ENCODE data around the gene HOXB5.
A peak's percentile ranks its signal among the peaks of the same experiment; 100 is the strongest.

HOXB5 gene

DNA sequence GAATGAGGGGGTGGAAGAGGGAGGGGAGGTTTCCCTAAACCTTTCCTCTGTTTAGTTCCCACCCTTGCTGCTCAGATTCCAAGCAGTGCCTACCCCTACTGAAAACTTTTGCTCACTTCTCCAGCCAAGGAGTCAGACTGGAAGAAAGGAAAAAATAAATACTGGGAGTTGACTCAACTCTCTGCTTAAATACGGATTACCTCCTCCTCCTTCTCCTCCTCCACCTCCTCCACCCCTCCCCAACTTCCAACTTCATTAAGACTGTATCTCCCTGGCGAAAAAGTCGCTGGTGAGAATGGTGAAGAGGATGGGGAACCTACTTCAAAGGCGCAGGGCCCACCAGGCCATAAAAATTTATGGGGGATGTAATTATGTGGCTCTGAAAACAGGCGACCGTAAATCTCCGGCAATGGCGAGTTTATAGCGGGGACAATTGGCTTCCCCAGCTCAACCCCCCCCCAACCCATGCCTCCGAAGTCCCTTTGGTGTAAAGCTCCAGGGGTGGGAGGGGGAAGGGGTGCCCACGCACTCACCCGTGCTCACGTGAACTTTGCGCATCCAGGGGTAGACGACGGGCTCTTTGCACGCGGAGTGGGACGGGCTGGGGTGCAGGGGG lies 16.1 kb downstream of the HOXB5 start:
- Histone ChIP-seq H3K4me1 (no peaks in the 10 kb centered on the region), H3K27me3 (ENCODE audit: control insufficient read depth, insufficient read depth, low read length) (no peaks in the 10 kb centered on the region), H3K9me3 (ENCODE audit: control insufficient read depth, low read length) (no peaks in the 10 kb centered on the region), H3K9ac (no peak overlapping the region), H3K4me2 (ENCODE audit: low read length) (peak overlapping the region; percentile 82), H3K79me2 (no peaks in the 10 kb centered on the region), H3K27ac (no peak overlapping the region), H3K4me3 (ENCODE audit: low read depth, low read length) (peak overlapping the region; percentile 59), H2AFZ (no peak overlapping the region), H3K36me3 (ENCODE audit: control insufficient read depth, insufficient read depth, low read length) (no peaks in the 10 kb centered on the region)
- TF ChIP-seq, protein P1, sequence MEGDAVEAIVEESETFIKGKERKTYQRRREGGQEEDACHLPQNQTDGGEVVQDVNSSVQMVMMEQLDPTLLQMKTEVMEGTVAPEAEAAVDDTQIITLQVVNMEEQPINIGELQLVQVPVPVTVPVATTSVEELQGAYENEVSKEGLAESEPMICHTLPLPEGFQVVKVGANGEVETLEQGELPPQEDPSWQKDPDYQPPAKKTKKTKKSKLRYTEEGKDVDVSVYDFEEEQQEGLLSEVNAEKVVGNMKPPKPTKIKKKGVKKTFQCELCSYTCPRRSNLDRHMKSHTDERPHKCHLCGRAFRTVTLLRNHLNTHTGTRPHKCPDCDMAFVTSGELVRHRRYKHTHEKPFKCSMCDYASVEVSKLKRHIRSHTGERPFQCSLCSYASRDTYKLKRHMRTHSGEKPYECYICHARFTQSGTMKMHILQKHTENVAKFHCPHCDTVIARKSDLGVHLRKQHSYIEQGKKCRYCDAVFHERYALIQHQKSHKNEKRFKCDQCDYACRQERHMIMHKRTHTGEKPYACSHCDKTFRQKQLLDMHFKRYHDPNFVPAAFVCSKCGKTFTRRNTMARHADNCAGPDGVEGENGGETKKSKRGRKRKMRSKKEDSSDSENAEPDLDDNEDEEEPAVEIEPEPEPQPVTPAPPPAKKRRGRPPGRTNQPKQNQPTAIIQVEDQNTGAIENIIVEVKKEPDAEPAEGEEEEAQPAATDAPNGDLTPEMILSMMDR (IDR thresholded peaks at IDR 0.05), result no peak

DNA sequence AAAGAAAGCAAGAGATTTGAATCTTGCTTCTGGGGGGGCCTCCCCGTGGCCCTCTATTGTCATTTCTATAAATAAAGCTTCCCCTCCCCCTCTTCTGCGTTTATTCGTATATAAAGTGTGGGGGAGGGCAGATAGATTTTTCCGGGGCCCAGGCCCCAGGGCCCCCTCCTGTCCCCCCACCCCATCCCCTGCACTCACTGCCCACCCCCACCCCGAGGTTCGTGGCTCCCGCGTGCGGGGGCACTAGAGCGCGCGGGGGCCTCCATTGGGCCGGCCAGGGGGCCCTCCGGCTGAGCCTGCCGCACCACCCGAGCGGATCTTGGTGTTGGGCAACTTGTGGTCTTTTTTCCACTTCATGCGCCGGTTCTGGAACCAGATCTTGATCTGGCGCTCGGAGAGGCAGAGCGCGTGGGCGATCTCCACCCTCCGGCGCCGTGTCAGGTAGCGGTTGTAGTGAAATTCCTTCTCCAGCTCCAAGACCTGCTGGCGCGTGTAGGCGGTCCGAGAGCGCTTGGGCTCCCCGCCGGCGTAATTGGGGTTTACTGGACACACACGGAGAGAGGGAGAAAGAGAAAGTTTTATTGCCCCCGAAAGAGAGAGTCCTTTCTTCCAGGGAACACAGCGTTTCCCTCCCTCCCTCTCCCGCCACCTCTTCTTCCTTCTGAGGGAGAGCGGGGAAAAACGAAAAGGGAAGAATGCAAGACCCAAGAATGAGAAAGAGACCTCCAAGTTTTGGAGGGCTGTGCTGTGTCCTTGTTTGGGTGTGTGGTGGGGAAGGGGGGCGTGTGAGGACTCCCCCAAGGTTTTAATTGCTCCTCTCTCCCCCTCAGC lies 16.9 kb downstream of the HOXB5 start:
- H3K27ac ChIP-seq, result no peak overlapping the region
- peak overlapping the region; percentile 59 for H3K4me3 ChIP-seq (ENCODE audit: low read depth, low read length)
- no peaks in the 10 kb centered on the region for H3K79me2 ChIP-seq
- TF ChIP-seq, protein P1 (IDR thresholded peaks at IDR 0.05), result no peak
- no peaks in the 10 kb centered on the region for H3K27me3 ChIP-seq (ENCODE audit: control insufficient read depth, insufficient read depth, low read length)
- H3K4me1 ChIP-seq, result no peaks in the 10 kb centered on the region
- H3K9ac ChIP-seq, result no peak overlapping the region
- no peak overlapping the region for H2AFZ ChIP-seq
- H3K4me2 ChIP-seq (ENCODE audit: low read length), result peak overlapping the region; percentile 82
- no peaks in the 10 kb centered on the region for H3K9me3 ChIP-seq (ENCODE audit: control insufficient read depth, low read length)
- no peaks in the 10 kb centered on the region for H3K36me3 ChIP-seq (ENCODE audit: control insufficient read depth, insufficient read depth, low read length)

DNA sequence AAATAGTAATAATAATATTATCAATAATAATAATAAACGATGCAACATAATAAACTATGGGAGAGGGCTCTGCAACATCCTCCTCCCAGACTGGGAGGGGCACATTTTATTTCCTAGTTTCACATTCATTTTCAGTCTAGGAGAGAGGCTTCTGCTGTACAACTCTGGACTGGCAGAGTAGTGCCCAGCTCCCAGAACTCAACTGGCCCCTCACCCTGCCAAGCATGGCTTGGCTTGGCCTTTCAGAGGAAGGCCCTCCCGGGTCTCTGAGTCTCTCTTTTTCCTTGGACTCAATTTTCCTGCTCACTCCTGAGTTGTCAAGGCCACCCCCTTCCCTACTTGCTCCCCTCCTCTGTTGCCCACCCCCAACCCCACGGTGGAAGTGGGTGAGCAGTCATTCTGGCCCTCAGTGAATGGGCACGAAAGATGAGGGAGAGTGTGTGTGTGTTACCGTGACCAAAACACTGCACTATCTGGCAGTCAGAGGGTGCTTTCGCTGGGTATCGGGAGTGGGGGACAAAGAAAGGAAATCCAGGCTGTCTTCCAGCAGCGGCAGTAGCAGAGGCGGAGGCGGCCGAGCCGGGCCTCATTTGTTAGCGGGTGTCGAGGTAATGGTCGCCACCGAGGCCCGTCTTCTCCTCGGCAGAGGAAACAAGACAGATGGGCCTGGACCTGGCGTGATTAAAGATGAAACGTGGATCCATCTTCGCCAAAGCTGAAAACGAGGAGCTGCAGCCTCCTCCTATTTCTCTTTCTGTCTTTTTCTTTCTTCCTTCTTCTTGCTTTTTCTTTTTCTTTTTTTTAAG lies 17.7 kb downstream of the HOXB5 start:
- no peak overlapping the region for H3K9ac ChIP-seq

DNA sequence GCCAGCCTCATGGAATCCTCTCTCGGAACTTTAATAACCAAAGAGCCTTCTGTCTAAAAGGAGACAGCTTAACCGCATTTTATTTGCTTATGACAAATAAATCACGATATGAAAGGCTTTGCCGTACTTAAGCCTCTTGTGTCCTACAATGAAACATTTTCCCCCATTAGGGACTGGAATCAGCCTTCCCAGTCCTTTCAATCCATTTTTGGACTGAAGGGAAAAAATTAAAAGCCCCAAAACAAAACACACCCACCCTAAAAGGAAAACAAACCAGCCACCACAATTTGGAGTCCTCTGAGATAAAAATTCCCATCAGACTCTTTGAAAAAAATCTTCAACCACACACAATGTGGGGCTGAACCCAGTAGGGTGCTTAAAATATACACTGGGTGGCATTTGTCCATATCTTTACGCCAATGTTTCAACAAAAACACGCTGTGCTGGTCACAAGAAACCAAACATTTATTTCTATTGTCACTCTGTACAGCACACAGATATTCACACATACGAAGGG lies 18.5 kb downstream of the HOXB5 start:
- Histone ChIP-seq H3K4me2 (ENCODE audit: low read length) (no peak overlapping the region), H3K27me3 (ENCODE audit: control insufficient read depth, insufficient read depth, low read length) (no peaks in the 10 kb centered on the region), H3K4me3 (ENCODE audit: low read depth, low read length) (no peak overlapping the region), H3K79me2 (no peaks in the 10 kb centered on the region), H3K36me3 (ENCODE audit: control insufficient read depth, insufficient read depth, low read length) (no peaks in the 10 kb centered on the region), H3K27ac (no peak overlapping the region), H3K4me1 (no peaks in the 10 kb centered on the region), H3K9ac (no peak overlapping the region), H2AFZ (no peak overlapping the region), H3K9me3 (ENCODE audit: control insufficient read depth, low read length) (no peaks in the 10 kb centered on the region)
- TF ChIP-seq, protein P1 (IDR thresholded peaks at IDR 0.05), result no peak

More for the DNA sequence above, 17.7 kb downstream of the HOXB5 start:
- TF ChIP-seq, protein P1 (IDR thresholded peaks at IDR 0.05), result no peak
- Histone ChIP-seq H3K4me1 (no peaks in the 10 kb centered on the region), H3K9me3 (ENCODE audit: control insufficient read depth, low read length) (no peaks in the 10 kb centered on the region), H3K4me3 (ENCODE audit: low read depth, low read length) (no peak overlapping the region), H3K4me2 (ENCODE audit: low read length) (peak overlapping the region; percentile 1), H3K27me3 (ENCODE audit: control insufficient read depth, insufficient read depth, low read length) (no peaks in the 10 kb centered on the region), H3K27ac (peak overlapping the region; percentile 1), H3K79me2 (no peaks in the 10 kb centered on the region), H3K36me3 (ENCODE audit: control insufficient read depth, insufficient read depth, low read length) (no peaks in the 10 kb centered on the region), H2AFZ (no peak overlapping the region)

All from parathyroid adenoma (tissue), 2 donors.